GM10266 (cell line): ENCODE results near the gene LDB1.
A peak's percentile ranks its signal among the peaks of the same experiment; 100 is the strongest.

Experiments
- DNase-seq: peaks from one replicate; pipeline ENCODE4 v3.0.0; 2012; ENCODE audit errors: extremely low spot score
- CTCF ChIP-seq: IDR thresholded peaks from 2 replicates; pipeline ENCODE4 v1.5.1; 2012; ENCODE audit warnings: mild to moderate bottlenecking, low read depth; ENCODE audit not compliant: control insufficient read depth, insufficient read depth; ENCODE audit errors: missing control alignments

LDB1 gene

DNA sequence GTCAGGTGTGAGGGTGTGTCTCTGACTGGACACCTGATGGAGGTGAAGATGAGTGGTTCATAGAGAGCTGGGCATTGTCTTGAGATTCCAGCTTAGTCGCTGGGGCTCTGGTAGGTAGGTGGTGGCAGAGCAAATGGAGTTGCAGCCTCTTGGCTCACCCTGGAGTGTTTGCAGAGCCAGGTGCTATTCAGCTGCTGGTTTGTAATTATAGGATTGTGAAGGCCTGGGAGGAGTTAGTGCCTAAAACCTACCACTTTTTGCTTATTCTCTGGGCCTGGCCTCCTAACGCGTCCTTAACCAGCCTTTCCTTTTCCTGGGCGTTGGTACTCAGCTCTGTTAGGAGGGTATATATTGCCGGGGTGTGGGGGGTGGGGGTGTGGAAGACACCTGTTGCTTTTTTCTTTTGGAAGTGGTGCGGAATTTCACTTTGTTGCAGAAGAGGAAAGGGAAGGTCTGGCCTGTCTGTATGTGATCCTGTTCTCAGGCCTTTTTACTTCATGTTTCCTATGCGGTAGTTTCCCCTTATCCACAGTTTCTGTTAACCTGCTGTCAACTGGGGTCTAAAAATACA, 15.9 kb upstream of the LDB1 start:
- TF ChIP-seq CTCF = no peak
- no peak for DNase-seq

- no peak for DNase-seq
- TF ChIP-seq CTCF = no peak
Observed at GRCh38 chr10:102134416-102134815, 14.2 kb upstream of the LDB1 start.

GRCh38 chr10:102133373-102134195, 13.4 kb upstream of the LDB1 start:
- peak; percentile 70 for DNase-seq

DNA sequence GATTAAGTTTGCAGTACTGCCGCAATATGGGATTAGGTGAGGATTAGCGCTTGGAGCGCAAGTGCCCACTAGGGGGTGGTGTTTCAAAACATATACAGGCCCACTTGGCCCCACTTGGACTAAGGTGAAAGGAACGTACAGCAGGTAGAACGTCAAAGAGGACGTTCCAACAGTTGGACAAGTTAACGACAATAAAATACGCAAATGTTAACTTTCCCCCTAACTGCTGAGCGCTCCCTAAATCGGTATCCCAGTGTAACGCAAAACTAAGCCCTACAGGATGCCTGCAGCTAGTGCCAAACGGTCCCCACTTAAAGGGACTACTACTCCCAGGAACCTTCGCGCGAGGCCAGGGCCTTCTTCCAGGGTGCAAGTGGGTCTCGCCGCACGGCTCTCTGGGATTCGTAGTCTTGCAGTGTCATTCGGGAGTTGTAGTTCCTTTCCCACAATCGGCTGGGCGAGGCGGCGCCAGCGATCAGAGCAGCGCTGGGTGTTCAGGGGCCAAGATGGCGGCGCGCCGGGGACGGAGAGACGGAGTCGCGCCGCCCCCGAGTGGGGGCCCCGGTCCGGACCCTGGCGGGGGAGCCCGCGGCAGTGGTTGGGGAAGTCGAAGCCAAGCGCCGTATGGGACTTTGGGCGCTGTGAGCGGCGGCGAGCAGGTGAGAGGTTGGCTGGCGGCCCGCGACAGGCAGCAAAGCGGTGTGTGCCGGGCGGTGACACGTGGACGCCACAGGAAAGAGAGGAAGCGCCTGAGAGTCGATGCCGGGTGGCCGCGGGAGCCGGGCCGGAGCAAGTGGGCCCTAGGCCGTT, 12.6 kb upstream of the LDB1 start, which contains the start of gene PPRC1:
PPRC1 (plus strand) TSS at position 478 of the 810 bp plus-strand sequence; CDS start at position 507, 29 bp downstream.
- TF ChIP-seq CTCF = peak; percentile 88
- DNase-seq = peak; percentile 96

More at GRCh38 chr10:102133373-102134195, 13.4 kb upstream of the LDB1 start:
- no peak for TF ChIP-seq CTCF

DNA sequence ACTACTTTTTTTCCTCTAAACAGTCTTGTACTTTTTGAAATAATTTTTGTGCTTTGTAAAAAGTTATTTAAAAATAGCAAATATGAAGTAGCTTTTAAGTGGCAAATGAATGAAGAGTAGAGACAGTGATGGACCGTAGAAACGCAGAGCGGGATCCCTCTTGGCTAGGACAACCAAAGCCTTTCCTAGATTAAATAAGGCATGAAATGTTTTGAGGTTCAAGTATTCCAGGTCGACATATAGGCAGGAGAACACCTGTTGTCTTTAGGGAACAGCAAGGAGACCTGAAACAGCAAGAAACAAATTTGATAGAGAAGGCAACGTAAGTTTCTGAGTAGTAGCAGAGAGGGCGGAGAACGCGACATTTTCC, 12.0 kb upstream of the LDB1 start:
- no peak for TF ChIP-seq CTCF

DNA sequence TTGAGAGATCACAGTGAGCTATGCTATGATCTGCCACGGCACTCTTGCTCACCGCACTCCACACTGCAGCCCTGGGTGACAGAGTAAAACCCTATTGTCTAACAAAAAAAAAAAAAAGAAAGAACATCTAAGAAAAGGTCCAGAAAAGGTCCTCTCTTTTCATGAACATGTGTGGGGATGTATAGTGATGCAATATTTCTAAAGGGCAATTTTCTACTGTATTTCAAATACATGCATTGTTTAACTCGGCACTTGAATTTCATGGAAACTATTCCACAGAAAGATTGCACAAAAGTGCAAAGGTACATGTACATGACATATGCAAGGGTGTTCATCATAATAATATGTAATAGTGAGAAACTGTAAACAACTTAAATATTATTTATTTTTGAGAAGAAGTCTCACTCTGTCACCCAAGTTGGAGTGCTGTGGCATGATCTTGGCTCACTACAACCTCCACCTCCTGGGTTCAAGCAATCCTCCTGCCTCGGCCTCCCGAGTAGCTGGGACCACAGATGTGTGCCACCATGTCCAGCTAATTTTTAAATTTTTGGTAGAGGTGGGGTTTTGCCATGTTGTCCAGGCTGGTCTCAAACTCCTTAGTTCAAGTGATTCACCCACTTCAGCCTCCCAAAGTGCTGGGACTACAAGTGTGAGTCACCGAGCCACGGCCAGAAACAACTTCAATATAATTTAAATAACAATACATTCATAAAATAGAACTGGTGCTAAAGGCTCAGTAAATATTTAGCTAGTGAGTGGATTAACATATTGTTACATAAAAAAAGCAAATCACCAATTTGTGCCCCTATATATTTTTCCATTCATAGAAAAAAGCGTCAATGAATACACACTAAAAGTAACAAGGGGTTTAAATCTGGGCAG, 11.4 kb upstream of the LDB1 start:
- DNase-seq = no peak

More for the DNA sequence above, 12.0 kb upstream of the LDB1 start:
- DNase-seq = no peak

More for the DNA sequence above, 11.4 kb upstream of the LDB1 start:
- TF ChIP-seq CTCF = no peak
